NCI-H1694 treated with DMSO at 0.1 percent for 48 hours (cell line): ENCODE measurements around the gene SETD2.

Experiments
- DNase-seq: peaks from one replicate; lab custom pipeline; 2025; lab: John Stamatoyannopoulos, UW

SETD2 gene

GRCh38 chr3:47009225-47010110 is 154.4 kb downstream of the SETD2 start:
- DNase-seq = no peak

- no peak for DNase-seq
These were observed 155.1 kb downstream of the SETD2 start for GRCh38 chr3:47008851-47009224.

GRCh38 chr3:47008234-47008796 is 155.6 kb downstream of the SETD2 start:
- DNase-seq = no peak

DNA sequence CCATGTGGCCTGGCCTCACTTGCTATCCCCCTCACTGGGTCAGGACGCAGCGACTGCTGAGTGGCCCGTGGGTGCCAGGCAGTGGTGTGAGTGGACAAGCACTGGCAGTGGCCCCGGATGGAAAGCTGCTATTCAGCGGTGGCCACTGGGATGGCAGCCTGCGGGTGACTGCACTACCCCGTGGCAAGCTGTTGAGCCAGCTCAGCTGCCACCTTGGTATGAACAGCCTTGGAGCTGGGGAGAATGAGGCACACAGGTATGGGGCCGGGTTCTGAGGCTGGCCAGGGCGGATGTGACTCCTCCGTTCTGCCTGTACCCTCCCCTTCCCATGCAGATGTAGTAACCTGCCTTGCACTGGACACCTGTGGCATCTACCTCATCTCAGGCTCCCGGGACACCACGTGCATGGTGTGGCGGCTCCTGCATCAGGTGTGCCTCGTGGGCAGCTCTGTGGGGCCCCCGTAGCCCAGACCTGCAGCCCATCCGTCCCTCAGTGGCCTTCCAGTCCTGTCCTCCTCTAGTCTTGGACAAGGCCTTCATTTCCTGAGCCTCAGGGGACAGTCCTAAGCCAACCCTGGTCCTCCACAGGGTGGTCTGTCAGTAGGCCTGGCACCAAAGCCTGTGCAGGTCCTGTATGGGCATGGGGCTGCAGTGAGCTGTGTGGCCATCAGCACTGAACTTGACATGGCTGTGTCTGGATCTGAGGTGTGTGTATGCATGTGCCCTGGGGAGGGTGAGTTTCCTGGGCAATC is 156.3 kb downstream of the SETD2 start:
- no peak for DNase-seq

DNA sequence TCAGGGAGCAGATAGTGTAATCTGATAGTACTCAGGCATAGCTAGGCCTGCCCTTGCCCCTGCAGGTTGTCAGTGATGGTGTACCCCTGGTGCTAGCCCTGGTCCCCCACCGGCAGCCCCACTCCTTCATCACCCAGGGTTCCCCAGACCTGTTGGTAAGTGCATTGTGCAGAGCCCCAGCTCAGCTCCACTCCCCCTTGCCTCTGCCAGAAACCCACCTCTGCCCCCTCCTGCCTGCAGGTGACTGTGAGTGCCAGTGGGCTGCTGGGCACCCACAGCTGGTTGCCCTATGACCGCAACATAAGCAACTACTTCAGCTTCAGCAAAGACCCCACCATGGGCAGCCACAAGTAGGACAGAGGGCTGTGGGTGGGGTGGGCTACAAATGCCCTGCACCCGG is 156.9 kb downstream of the SETD2 start:
- DNase-seq = no peak

DNA sequence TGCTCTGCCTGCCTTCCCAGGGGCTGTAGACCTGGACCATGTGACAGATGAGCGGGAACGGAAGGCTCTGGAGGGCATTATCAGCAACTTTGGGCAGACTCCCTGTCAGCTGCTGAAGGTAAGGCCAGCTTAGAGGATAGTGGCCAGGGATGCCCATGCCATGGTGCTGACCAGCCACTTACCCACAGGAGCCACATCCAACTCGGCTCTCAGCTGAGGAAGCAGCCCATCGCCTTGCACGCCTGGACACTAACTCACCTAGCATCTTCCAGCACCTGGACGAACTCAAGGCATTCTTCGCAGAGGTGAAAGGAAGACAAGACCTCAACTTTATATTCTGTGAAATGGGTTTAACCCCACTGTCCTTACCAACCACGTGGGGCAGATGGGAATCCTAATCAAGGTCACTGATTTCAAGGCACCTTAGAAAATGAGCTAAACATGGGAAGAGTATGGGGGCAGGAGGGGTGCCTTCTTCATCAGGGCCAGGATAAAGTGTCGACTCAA is 157.7 kb downstream of the SETD2 start:
- no peak for DNase-seq

- DNase-seq = no peak
These were observed 158.4 kb downstream of the SETD2 start for GRCh38 chr3:47005212-47006144.

- DNase-seq = no peak
These were observed 159.3 kb downstream of the SETD2 start for GRCh38 chr3:47004369-47005211.

DNA sequence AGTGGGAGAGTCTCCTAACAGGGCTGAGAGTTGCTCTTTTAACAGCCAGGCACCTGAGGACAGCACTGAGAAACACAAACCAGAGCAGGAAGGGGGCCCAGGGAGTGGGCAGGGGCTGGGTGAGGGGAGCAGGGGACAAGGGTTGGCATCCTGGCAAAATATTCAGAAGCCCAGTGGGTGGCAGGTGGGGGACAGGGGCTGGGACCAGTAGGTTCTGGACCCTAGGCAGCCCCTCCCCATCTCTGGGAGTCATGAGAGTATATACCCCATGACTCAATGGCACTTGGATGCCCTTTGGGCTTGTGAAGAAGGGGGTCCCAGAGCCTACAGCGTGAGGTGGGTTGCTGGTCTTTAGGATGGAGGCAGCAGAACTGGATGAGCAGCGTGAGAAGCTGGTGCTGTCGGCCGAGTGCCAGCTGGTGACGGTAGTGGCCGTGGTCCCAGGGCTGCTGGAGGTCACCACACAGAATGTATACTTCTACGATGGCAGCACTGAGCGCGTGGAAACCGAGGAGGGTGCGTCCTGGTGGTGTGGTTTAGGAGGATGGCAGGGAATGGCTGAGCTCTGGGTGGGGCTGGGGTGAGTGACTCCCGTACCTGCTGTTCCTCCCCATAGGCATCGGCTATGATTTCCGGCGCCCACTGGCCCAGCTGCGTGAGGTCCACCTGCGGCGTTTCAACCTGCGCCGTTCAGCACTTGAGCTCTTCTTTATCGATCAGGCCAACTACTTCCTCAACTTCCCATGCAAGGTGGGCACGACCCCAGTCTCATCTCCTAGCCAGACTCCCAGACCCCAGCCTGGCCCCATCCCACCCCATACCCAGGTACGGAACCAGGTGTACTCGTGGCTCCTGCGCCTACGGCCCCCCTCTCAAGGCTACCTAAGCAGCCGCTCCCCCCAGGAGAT is 160.2 kb downstream of the SETD2 start:
- no peak for DNase-seq

DNA sequence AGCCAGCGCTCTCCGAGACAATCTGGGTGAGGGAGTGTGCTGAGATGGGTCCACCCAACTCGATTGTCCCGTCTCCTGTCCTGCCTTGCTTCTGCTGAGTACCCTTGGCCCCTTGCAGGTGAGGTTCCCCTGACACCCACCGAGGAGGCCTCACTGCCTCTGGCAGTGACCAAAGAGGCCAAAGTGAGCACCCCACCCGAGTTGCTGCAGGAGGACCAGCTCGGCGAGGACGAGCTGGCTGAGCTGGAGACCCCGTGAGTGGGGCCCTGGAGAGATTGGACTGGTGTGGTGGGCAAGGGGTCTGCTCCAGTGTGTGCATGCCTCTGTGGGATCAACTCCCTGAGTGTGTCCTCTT is 160.9 kb downstream of the SETD2 start:
- no peak for DNase-seq

GRCh38 chr3:47002171-47003055 is 161.5 kb downstream of the SETD2 start:
- no peak for DNase-seq

- no peak for DNase-seq
These were observed 162.2 kb downstream of the SETD2 start for GRCh38 chr3:47001731-47002170.

- DNase-seq = no peak
These were observed 162.8 kb downstream of the SETD2 start for GRCh38 chr3:47000922-47001730.

- DNase-seq = no peak
These were observed 163.6 kb downstream of the SETD2 start for GRCh38 chr3:47000198-47000815.

GRCh38 chr3:46999516-47000197 is 164.3 kb downstream of the SETD2 start:
- DNase-seq = no peak

- no peak for DNase-seq
These were observed 164.9 kb downstream of the SETD2 start for GRCh38 chr3:46998852-46999515.
